Measurements from ENCODE around the gene C1QC.

GRCh38 chr1:22671999-22672398 is 28.6 kb downstream of the C1QC start:
- TF ChIP-seq GATA2 (IDR thresholded peaks at IDR 0.05; ENCODE audit: low read depth, low read length) (no peak), GATA3 (IDR thresholded peaks at IDR 0.05; ENCODE audit: low read depth, low read length) (no peak)

Measured in SH-SY5Y (cell line).